Activated CD8-positive, alpha-beta memory T cell treated with anti-CD3 and anti-CD28 coated beads, Interleukin-2, amount 50 U/mL, for 4 hours (primary cell): ENCODE data around the gene CAB39L.
"Not testable (repeated sequence)": the region's sequence is repeated elsewhere in the genome, so short reads cannot be mapped to it uniquely, and the experiment has no call there.

Source experiments
- DNase-seq: peaks from one replicate; pipeline ENCODE4 v3.0.0-alpha.2; 2020

The CAB39L gene

GRCh38 chr13:49342454-49342853, 101.4 kb downstream of the CAB39L start:
- DNase-seq: no peak

DNA sequence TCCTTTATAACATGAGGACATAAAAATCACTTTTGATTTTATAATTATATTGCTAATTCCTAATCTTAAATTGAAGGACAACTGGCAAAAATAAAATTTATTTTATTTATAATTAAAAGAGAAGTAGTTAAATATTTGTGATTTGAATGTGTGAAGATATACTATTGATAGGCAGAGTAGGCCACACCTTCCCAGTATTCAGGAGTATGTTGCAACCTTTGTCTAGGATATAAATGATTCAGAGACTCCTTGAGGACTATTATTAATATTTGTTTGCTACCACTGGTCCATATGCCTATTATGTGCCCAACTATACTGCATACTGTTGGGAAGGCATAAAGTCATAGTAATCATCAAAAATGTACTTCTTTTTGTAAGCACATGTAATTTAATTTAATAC, 101.9 kb downstream of the CAB39L start:
- DNase-seq: no peak

DNA sequence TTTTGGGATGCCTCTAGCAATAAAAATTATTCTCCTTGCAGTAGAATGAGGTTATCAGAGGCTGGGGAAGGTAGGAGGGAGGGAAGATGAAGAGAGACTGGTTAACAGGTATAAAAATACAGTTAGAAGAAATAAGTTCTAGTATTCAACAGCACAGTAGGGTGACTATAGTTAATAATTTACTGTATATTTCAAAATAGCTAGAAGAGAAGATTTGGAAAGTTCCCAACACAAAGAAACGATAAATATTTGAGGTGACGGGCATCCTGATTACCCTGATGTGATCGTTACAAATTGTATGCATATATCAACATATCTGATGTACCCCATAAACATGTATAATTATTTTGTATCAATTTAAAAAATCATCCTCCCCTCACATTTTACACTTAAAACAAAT, 102.3 kb downstream of the CAB39L start:
- DNase-seq: no peak

DNA sequence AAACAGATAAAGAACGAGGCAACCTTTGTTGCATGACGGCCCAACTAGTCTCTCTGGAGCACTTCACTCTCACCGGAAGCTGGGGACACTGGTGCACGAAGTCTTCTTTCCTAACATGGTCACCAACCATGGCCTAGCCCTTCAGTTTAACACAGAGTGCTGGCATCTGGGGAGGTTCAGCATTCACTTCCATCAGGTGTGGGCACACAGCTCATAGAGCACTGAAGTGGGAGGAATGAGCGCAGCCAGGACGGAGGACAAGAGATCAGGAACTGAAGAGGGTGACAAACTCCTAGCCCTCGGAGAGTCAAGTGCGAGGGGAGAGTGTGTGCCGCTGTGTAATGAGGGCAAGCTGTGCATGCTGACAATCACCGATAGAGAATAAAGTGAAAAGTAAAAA, 103.7 kb downstream of the CAB39L start:
- DNase-seq: no peak

DNA sequence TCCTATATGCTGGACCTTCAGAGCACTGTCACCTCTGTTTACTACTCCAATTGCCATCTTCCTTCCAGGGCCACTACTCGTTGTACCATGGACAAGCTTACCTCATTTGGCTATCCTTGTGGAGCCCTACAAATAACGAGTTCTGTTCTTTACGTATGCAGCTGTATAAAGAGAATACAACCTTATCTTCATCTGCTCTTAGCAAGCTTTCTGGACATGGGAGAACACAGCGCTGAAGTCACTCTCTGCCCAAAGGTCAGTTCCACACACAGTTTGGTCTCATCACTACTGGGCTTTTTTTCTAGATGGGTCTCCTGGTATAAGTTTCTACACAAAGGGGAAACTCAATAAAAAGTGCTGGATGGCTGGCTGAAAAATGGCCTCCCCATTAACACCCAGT, 107.2 kb downstream of the CAB39L start:
- DNase-seq: no peak

GRCh38 chr13:49330546-49330864, 113.4 kb downstream of the CAB39L start:
- no peak for DNase-seq

DNA sequence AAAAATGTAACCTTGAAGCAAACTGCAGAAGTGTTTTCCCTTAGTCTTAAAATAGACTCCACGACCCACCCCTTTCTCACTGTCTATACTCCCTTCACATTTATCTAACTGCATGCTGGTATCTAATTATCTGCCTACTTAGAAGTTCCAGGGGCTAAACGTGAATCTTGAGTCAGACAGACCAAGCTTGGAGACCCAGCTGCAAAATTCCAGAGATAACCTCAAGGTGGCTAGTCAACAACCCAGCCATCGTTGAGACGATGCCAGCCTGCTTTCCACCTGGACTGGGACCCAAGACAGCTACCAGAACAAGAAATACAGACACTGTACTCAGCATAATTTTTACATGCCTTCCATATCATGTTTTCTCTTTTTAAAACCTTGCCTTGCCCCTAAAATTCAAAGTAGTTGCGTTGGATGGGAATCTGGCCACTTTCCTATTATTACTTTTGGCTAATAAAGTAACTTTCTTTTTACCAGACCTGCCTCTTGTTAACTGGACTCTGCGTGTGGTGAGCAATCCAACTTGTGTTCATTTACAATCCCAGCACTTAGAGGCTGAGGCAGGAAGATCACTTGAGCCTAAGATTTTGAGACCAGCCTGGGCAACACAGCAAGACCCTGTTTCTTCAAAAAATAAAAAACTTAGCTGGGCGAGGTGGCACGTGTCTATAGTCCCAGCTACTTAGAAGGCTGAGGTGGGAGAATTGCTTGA, 113.9 kb downstream of the CAB39L start:
- DNase-seq: no peak

GRCh38 chr13:49327145-49327544, 116.7 kb downstream of the CAB39L start:
- not testable (repeated sequence) for DNase-seq

GRCh38 chr13:49326222-49326917, 117.5 kb downstream of the CAB39L start:
- no peak for DNase-seq

DNA sequence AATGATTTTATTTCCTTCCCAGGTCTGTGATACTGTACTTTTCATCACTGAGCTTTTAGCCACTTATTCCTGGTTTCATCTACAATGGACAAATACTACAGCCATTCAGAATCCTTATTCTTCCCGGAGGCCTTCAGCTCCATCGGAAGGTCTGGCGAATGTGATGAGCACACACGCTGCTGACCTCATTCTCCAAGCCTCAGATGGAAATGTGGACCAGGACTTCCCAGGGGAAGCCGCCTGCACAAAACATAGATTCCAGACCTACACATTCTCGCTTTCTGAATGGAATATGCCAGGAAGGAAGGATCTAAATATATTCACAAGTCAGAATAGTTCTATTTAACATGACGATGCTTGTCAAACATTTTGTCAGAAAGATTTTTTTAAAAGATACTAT, 120.5 kb downstream of the CAB39L start:
- no peak for DNase-seq

DNA sequence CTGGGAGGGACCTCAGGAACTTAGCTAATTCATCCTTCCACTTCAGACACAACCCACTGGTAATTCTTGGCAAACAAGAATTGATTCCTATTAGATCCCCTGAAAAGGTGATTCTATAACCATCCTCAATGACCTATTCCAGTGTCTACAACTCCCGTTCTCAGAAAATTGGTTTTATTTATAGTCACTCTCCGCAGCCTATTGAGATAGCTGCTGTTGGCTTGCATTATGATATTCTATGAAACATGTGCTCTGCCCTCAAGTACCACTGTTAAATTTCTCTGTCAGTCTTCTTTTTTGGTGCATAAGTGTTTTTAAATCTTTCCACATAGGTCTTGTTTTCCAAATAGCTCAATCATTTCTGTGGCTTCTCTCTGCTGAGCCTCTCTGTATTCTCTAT, 121.2 kb downstream of the CAB39L start:
- no peak for DNase-seq

GRCh38 chr13:49320975-49321374, 122.9 kb downstream of the CAB39L start:
- DNase-seq: no peak

GRCh38 chr13:49319951-49320350, 123.9 kb downstream of the CAB39L start:
- DNase-seq: no peak

DNA sequence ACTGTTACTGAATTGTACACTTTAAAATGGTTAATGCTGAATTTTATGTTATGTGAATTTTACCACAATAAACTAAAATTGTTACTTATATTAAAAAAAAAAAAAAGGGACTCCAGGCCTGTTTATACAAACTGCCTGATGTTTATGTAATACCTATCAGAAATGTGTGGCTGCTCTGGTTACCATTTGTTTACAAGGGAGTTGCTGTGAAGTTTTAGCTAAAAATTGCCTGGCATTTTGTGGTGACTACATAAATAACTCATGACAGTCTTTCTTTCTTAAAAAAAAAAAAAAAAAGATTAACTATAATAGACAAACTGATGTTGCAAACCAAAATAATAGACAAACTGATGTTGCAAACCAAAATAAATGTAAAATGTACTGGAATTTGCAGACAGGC, 124.3 kb downstream of the CAB39L start:
- DNase-seq: no peak

- no peak for DNase-seq
Measured at GRCh38 chr13:49315756-49316482, 127.9 kb downstream of the CAB39L start.

- no peak for DNase-seq
Measured at GRCh38 chr13:49315036-49315565, 128.8 kb downstream of the CAB39L start.

DNA sequence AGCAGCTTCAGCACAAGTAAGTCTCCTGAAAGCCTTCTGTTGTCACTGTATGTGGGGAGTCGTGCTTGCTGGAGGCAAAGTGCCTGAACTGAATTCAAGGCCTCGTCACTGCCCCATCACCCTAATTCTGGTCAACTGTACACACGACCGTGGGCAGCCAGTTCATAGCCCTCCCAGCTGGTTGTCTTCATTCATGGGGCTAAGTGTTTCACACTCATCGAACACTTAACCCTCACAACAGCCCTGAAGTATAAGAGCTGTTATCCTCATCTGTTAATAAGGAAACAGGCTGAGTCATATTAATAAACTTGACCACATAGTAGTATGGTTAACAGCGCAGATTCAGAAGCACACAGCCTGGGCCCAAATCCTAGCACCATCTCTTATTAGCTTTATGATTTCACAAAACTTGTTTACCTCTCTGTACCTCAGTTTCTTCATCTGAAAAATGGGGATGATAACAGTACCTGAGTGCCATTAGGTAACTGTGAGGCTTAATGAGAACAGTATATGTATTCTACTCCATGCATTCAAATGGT, 129.5 kb downstream of the CAB39L start:
- DNase-seq: no peak

GRCh38 chr13:49311816-49312215, 132.0 kb downstream of the CAB39L start:
- no peak for DNase-seq

GRCh38 chr13:49310251-49310650, 133.6 kb downstream of the CAB39L start:
- no peak for DNase-seq

- no peak for DNase-seq
Measured at GRCh38 chr13:49308921-49309408, 134.9 kb downstream of the CAB39L start.

DNA sequence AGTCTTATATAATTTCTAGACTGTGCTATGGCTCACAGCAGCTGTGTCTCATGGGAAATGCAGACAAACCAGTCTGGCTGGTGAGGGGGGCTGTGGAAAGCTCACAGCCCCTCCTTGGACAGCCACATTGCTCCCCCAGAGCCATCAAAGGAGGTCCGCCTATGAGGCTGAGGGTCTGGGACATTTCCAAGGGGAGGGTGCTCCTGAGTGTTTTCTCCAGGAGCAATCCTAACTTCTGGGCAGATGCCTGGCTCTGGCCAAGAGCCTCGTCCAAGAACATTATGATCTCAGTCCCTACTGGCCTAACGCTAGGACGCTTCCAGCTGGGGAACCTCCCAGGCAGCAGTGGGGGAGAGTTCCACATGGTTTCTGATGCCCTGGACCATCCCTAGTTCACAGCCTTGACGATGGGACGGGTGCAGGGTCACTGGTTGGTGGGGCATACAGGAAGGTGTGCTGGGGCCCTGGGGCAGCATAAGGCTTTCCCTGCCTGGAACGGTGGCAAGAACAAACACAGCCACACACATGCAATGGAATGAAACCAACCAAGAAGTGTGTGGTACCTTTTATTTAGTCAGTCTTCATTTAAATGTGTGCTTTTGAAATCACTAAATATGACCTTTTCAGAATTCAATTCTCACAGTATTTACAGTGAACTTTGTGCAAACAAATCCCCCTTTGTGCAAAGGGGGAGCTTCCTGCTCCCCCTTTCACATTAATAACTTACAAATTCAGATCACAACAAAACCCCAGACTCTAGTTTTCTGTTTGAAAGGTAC, 135.6 kb downstream of the CAB39L start:
- DNase-seq: no peak

DNA sequence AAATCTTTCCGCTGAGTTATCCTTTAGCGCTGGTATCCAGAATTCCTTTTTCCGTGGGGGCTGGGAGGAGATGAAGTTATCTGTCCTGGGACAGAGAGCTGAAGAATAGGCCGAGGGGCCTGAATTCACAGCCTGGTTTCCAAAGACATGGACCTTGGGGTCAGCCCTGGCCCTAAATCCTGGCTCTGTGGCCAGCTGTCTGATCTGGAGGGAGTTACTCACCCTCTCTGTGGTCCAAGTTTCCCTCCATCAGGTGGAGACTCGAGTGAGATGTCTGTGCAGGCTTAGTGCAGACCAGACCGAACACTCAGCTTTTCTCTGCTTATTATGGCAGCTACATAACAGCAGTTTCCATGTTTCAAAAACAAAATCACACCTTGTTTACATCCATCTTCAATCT, 136.5 kb downstream of the CAB39L start:
- no peak for DNase-seq
